ENCODE data around the gene CXXC4. TPM values are rescaled to one million over a fixed set of nuclear protein-coding genes. Genes with fewer than 3 reads are reported as not detected.

The CXXC4 gene
- total and polyA plus RNA-seq, 12 donors, result 0.46 to 6.0 (median 4.0) TPM

DNA sequence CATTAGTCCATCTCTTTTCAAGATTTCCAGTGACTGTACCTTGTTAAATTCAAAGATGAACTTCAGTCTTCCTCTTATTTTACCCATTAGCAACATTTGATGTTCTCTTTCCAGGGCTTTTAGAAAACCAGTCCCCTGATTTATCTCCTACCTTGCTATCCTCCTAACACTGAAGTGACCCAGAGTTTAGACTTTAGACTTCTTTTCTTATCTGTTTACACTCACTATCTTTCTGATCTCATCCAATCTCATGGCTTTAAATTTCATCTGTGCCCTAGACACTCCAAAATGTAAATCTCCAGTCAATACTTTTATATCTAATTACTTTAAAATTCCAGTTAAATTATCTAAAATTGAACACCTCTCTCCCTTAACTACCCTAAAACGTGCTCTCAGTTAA lies 13.5 kb upstream of the CXXC4 start:
- 82 to 86% methylated on average over 1 of the region's 1 CpG for WGBS, 2 donors

DNA sequence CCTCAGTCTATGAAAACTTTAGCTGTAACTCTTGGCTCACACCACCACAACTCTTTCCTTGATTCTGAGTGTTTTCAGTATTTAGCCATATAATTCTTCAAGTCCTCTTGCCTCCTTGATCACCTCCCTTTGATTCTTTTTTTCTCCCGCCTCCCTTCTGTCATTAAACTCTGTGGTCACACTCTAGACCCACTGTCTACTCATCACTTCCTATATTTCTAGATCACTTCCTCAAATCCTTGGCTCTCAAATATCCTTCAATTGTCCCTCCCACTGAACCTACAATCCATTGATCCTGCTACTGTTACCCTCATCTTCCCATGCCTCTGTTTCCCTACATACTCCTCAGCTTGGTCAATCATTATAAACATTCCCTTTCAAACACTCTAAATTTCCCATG lies 12.4 kb upstream of the CXXC4 start:
- ATAC-seq (no peak), DNase-seq (no peak)
- H3K27ac ChIP-seq, result no peak overlapping the region
- H3K4me3 ChIP-seq, result no peak overlapping the region
- intact Hi-C loops (cut with DNase I), result loop anchor here in 1 of 10 donors (5.0 kb wide), 1 partner anchor 1095 kb away; no protein-coding TSS in a partner anchor
- no peak for TF ChIP-seq CTCF (IDR thresholded peaks at IDR 0.05)
- H3K36me3 ChIP-seq, result no peaks in the 10 kb centered on the region
- H3K4me1 ChIP-seq, result peaks cover 0 to 16% (median 0%) of the 10 kb centered on the region in 9 donors
- 39 to 48% methylated on average over 1 of the region's 1 CpG for WGBS, 2 donors
- H3K9me3 ChIP-seq, result no peaks in the 10 kb centered on the region
- no peaks in the 10 kb centered on the region for H3K27me3 ChIP-seq

More for the DNA sequence above, 13.5 kb upstream of the CXXC4 start:
- Histone ChIP-seq H3K27me3 (no peaks in the 10 kb centered on the region), H3K36me3 (no peaks in the 10 kb centered on the region), H3K4me3 (no peak overlapping the region), H3K4me1 (peaks cover 0 to 5% (median 0%) of the 10 kb centered on the region in 9 donors), H3K9me3 (no peaks in the 10 kb centered on the region), H3K27ac (no peak overlapping the region)
- DNase-seq, result no peak
- no peak for TF ChIP-seq CTCF (IDR thresholded peaks at IDR 0.05)
- ATAC-seq, result no peak
- intact Hi-C loops (cut with DNase I), result loop anchor here in 1 of 10 donors (5.0 kb wide), 1 partner anchor 1094 kb away; no protein-coding TSS in a partner anchor

- intact Hi-C loops (cut with DNase I), result no loop called here
- ATAC-seq (no peak), DNase-seq (no peak)
- no peak for TF ChIP-seq CTCF (IDR thresholded peaks at IDR 0.05)
- H3K27ac ChIP-seq, result no peak overlapping the region
- H3K27me3 ChIP-seq, result peaks cover 0 to 5% (median 0%) of the 10 kb centered on the region in 7 donors
- no peaks in the 10 kb centered on the region for H3K36me3 ChIP-seq
- peaks cover 0 to 36% (median 18%) of the 10 kb centered on the region in 9 donors for H3K4me1 ChIP-seq
- H3K9me3 ChIP-seq, result no peaks in the 10 kb centered on the region
- no peak overlapping the region for H3K4me3 ChIP-seq
- WGBS, 2 donors, result 81 to 90% methylated on average over 2 of the region's 2 CpGs
These were observed 9.8 kb upstream of the CXXC4 start for GRCh38 chr4:104504536-104504935.

- DNase-seq (no peak), ATAC-seq (no peak)
- H3K36me3 ChIP-seq, result no peaks in the 10 kb centered on the region
- intact Hi-C loops (cut with DNase I), result no loop called here
- WGBS, 2 donors, result 40 to 41% methylated on average over 2 of the region's 2 CpGs
- H3K9me3 ChIP-seq, result no peaks in the 10 kb centered on the region
- H3K4me3 ChIP-seq, result no peak overlapping the region
- H3K27ac ChIP-seq, result no peak overlapping the region
- H3K4me1 ChIP-seq, result peaks cover 0 to 36% (median 18%) of the 10 kb centered on the region in 9 donors
- H3K27me3 ChIP-seq, result peaks cover 0 to 6% (median 0%) of the 10 kb centered on the region in 7 donors
- no peak for TF ChIP-seq CTCF (IDR thresholded peaks at IDR 0.05)
These were observed 7.8 kb upstream of the CXXC4 start for GRCh38 chr4:104502471-104502870.
